ENCODE data around the gene NPR3. TPM values are rescaled to one million over a fixed set of nuclear protein-coding genes. Genes with fewer than 3 reads are reported as not detected.

NPR3 gene
- total RNA-seq, 1 experiment from 2014 or later: not detected

GRCh38 chr5:32673272-32673671, 37.8 kb upstream of the NPR3 start:
- no CpG with 5 or more reads among the region's 12 CpGs for WGBS (ENCODE audit: extremely low coverage, insufficient read length, low lambda C conversion rate)
- no peak overlapping the region for H3K14ac ChIP-seq (ENCODE audit: insufficient read depth, low read length)
- H3K4me1 Mint-ChIP-seq: peaks cover 4 to 9% of the 10 kb centered on the region in 2 experiments; a peak in 3 of 4 replicates
- H3K9me3 ChIP-seq (ENCODE audit: control insufficient read depth, low read depth, low read length): peaks cover 15% of the 10 kb centered on the region
- H3K4me2 ChIP-seq (ENCODE audit: insufficient read depth, insufficient read length, low read length): no peak overlapping the region
- H3K23me2 ChIP-seq (ENCODE audit: insufficient read length, low read depth, low read length, poor library complexity, severe bottlenecking): no peaks in the 10 kb centered on the region
- DNase-seq: no peak
- H3K9ac ChIP-seq (ENCODE audit: extremely low read depth, insufficient read length, low read length): no peak overlapping the region
- TF ChIP-seq, protein P1, sequence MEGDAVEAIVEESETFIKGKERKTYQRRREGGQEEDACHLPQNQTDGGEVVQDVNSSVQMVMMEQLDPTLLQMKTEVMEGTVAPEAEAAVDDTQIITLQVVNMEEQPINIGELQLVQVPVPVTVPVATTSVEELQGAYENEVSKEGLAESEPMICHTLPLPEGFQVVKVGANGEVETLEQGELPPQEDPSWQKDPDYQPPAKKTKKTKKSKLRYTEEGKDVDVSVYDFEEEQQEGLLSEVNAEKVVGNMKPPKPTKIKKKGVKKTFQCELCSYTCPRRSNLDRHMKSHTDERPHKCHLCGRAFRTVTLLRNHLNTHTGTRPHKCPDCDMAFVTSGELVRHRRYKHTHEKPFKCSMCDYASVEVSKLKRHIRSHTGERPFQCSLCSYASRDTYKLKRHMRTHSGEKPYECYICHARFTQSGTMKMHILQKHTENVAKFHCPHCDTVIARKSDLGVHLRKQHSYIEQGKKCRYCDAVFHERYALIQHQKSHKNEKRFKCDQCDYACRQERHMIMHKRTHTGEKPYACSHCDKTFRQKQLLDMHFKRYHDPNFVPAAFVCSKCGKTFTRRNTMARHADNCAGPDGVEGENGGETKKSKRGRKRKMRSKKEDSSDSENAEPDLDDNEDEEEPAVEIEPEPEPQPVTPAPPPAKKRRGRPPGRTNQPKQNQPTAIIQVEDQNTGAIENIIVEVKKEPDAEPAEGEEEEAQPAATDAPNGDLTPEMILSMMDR (conservative IDR thresholded peaks at IDR 0.05): no peak
- no peak overlapping the region for H3K4ac ChIP-seq (ENCODE audit: low read depth, low read length)
- no peak overlapping the region for H2BK120ac ChIP-seq (ENCODE audit: low read depth, low read length, poor library complexity, severe bottlenecking)
- H3K4me1 ChIP-seq (ENCODE audit: insufficient read depth, low read length): no peaks in the 10 kb centered on the region
- no peak overlapping the region for H2BK12ac ChIP-seq (ENCODE audit: insufficient read length, low read depth, low read length)
- H3K56ac ChIP-seq (ENCODE audit: insufficient read length, low read depth, low read length): no peak overlapping the region
- no peak overlapping the region for H3T11ph ChIP-seq (ENCODE audit: low read length)
- H3K79me1 ChIP-seq (ENCODE audit: insufficient read depth, low read depth, low read length, poor library complexity, severe bottlenecking): no peaks in the 10 kb centered on the region
- no peak overlapping the region for H3K27ac Mint-ChIP-seq
- H2BK20ac ChIP-seq (ENCODE audit: low read depth, low read length, poor library complexity, severe bottlenecking): no peak overlapping the region
- H3K27ac ChIP-seq (ENCODE audit: insufficient read length, low read depth, low read length): no peak overlapping the region
- peaks cover 13 to 17% (median 13%) of the 10 kb centered on the region in 3 experiments for H3K36me3 Mint-ChIP-seq (ENCODE audit: insufficient read depth in 1 of 3, low read depth in 3 of 3)
- no peak overlapping the region for H2BK15ac ChIP-seq (ENCODE audit: low read depth, low read length)
- H2AK5ac ChIP-seq (ENCODE audit: insufficient read length, low read length): no peak overlapping the region
- no peak overlapping the region for H4K8ac ChIP-seq (replicated peaks; ENCODE audit: insufficient read length, low read depth, low read length)
- no peak overlapping the region for H4K91ac ChIP-seq (ENCODE audit: insufficient read length, low read depth, low read length)
- H3K79me2 ChIP-seq (ENCODE audit: insufficient read depth, low read length): no peaks in the 10 kb centered on the region
- no peak overlapping the region for H2AFZ ChIP-seq (ENCODE audit: low read length)
- H3K18ac ChIP-seq (ENCODE audit: insufficient read length, low read depth, low read length): no peak overlapping the region
- no peak overlapping the region for H4K5ac ChIP-seq (ENCODE audit: insufficient read length, low read depth, low read length)
- H2BK5ac ChIP-seq (ENCODE audit: insufficient read length, low read length): no peak overlapping the region
- H3K9me3 Mint-ChIP-seq: peaks cover 28 to 36% of the 10 kb centered on the region in 2 experiments
- no peak overlapping the region for H3K4me3 Mint-ChIP-seq
- no peaks in the 10 kb centered on the region for H4K20me1 ChIP-seq (ENCODE audit: control insufficient read depth, insufficient read depth, insufficient read length)
- H3K27me3 Mint-ChIP-seq (ENCODE audit: low read depth): peaks cover 4% of the 10 kb centered on the region; the same call in 1 of the 2 replicates
- H3K23ac ChIP-seq (ENCODE audit: insufficient read length, low read depth, low read length): no peak overlapping the region
- H3K27me3 ChIP-seq (ENCODE audit: insufficient read depth, low read length): no peaks in the 10 kb centered on the region

Data from H9 (cell line).